ENCODE results near the gene PKIB. TPM values are rescaled to one million over a fixed set of nuclear protein-coding genes. Genes with fewer than 3 reads are reported as not detected.

PKIB gene
- total and polyA plus RNA-seq, 4 donors = 2.5 to 5.1 (median 3.0) TPM

DNA sequence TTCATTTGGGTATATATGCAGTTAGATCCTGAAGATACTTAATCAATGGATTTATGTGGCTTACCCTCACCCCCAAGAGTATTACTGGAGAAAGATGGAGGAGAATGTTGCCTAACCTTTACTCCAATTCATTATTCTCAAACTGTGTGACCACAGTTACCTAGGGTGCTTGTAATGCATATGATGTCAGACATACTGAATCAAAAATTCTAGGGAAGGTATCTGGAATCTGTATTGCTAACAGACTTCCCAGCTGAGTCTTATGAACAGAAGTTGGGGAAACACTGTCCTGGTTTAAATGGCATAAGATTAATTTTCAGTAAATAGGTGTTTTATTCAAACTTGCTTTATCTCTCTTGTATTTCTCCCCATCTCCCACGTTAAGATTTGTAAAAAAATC is 83.9 kb downstream of the PKIB start:
- Histone ChIP-seq H3K4me1 (ENCODE audit: control insufficient read depth in 4 of 4, insufficient read depth in 4 of 4, low read length in 3 of 4) (no peaks in the 10 kb centered on the region), H3K4me3 (ENCODE audit: low read depth in 1 of 3, low read length in 3 of 3) (no peak overlapping the region), H3K36me3 (ENCODE audit: control insufficient read depth in 4 of 4, insufficient read depth in 3 of 4, low read depth in 1 of 4, low read length in 3 of 4) (no peaks in the 10 kb centered on the region), H3K9ac (ENCODE audit: low read depth in 1 of 2, low read length in 2 of 2) (no peak overlapping the region), H3K27me3 (ENCODE audit: control insufficient read depth in 4 of 4, insufficient read depth in 4 of 4, low read length in 3 of 4) (no peaks in the 10 kb centered on the region), H3K9me3 (ENCODE audit: control insufficient read depth in 4 of 4, low read length in 3 of 4) (no peaks in the 10 kb centered on the region), H3K27ac (ENCODE audit: low read depth in 1 of 2, low read length in 2 of 2) (no peak overlapping the region)
- WGBS = 59% methylated on average over 1 of the region's 1 CpG
- no peak for DNase-seq (ENCODE audit: low spot score)
- TF ChIP-seq, protein P1, sequence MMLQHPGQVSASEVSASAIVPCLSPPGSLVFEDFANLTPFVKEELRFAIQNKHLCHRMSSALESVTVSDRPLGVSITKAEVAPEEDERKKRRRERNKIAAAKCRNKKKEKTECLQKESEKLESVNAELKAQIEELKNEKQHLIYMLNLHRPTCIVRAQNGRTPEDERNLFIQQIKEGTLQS (IDR thresholded peaks at IDR 0.05) = no peak
- no peak for TF ChIP-seq GABPA (IDR thresholded peaks at IDR 0.05 in 1 of 2, conservative IDR thresholded peaks at IDR 0.05 in 1 of 2)
- TF ChIP-seq RAD21 (IDR thresholded peaks at IDR 0.05) = no peak
- TF ChIP-seq HNF4G (IDR thresholded peaks at IDR 0.05) = no peak
- no peak for TF ChIP-seq JUND (IDR thresholded peaks at IDR 0.05)
- TF ChIP-seq SP1 (IDR thresholded peaks at IDR 0.05) = no peak
- no peak for TF ChIP-seq RXRA (IDR thresholded peaks at IDR 0.05)
- TF ChIP-seq, protein P2, sequence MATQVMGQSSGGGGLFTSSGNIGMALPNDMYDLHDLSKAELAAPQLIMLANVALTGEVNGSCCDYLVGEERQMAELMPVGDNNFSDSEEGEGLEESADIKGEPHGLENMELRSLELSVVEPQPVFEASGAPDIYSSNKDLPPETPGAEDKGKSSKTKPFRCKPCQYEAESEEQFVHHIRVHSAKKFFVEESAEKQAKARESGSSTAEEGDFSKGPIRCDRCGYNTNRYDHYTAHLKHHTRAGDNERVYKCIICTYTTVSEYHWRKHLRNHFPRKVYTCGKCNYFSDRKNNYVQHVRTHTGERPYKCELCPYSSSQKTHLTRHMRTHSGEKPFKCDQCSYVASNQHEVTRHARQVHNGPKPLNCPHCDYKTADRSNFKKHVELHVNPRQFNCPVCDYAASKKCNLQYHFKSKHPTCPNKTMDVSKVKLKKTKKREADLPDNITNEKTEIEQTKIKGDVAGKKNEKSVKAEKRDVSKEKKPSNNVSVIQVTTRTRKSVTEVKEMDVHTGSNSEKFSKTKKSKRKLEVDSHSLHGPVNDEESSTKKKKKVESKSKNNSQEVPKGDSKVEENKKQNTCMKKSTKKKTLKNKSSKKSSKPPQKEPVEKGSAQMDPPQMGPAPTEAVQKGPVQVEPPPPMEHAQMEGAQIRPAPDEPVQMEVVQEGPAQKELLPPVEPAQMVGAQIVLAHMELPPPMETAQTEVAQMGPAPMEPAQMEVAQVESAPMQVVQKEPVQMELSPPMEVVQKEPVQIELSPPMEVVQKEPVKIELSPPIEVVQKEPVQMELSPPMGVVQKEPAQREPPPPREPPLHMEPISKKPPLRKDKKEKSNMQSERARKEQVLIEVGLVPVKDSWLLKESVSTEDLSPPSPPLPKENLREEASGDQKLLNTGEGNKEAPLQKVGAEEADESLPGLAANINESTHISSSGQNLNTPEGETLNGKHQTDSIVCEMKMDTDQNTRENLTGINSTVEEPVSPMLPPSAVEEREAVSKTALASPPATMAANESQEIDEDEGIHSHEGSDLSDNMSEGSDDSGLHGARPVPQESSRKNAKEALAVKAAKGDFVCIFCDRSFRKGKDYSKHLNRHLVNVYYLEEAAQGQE (IDR thresholded peaks at IDR 0.05) = no peak
- no peak for TF ChIP-seq FOXA1 (IDR thresholded peaks at IDR 0.05)
- TF ChIP-seq, protein P3, sequence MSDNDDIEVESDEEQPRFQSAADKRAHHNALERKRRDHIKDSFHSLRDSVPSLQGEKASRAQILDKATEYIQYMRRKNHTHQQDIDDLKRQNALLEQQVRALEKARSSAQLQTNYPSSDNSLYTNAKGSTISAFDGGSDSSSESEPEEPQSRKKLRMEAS (IDR thresholded peaks at IDR 0.05) = no peak
- TF ChIP-seq HNF4A (conservative IDR thresholded peaks at IDR 0.05) = no peak
- TF ChIP-seq, protein P4, sequence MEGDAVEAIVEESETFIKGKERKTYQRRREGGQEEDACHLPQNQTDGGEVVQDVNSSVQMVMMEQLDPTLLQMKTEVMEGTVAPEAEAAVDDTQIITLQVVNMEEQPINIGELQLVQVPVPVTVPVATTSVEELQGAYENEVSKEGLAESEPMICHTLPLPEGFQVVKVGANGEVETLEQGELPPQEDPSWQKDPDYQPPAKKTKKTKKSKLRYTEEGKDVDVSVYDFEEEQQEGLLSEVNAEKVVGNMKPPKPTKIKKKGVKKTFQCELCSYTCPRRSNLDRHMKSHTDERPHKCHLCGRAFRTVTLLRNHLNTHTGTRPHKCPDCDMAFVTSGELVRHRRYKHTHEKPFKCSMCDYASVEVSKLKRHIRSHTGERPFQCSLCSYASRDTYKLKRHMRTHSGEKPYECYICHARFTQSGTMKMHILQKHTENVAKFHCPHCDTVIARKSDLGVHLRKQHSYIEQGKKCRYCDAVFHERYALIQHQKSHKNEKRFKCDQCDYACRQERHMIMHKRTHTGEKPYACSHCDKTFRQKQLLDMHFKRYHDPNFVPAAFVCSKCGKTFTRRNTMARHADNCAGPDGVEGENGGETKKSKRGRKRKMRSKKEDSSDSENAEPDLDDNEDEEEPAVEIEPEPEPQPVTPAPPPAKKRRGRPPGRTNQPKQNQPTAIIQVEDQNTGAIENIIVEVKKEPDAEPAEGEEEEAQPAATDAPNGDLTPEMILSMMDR (IDR thresholded peaks at IDR 0.05; ENCODE audit: low read depth, low read length, missing input control) = no peak

DNA sequence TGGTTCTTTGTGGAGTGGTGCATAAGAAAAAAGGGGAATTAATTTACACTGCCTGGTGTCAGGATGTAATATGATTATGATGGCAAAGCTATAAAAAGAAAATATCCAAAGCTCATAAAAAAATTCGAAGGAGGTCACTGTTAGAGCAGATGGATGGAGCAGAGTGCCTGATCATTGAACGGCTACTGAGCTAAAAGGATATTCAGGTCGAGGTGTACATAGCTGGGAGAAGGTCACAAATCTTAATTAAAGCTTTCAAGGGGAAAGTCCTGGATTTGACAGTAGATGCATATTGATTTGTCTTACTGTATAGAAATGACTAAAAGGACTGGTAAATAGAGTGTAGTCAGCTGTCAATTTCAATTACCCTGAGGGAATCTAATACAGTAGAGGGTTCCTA is 84.4 kb downstream of the PKIB start:
- no peak overlapping the region for H3K27ac ChIP-seq (ENCODE audit: low read depth in 1 of 2, low read length in 2 of 2)
- TF ChIP-seq, protein P5, sequence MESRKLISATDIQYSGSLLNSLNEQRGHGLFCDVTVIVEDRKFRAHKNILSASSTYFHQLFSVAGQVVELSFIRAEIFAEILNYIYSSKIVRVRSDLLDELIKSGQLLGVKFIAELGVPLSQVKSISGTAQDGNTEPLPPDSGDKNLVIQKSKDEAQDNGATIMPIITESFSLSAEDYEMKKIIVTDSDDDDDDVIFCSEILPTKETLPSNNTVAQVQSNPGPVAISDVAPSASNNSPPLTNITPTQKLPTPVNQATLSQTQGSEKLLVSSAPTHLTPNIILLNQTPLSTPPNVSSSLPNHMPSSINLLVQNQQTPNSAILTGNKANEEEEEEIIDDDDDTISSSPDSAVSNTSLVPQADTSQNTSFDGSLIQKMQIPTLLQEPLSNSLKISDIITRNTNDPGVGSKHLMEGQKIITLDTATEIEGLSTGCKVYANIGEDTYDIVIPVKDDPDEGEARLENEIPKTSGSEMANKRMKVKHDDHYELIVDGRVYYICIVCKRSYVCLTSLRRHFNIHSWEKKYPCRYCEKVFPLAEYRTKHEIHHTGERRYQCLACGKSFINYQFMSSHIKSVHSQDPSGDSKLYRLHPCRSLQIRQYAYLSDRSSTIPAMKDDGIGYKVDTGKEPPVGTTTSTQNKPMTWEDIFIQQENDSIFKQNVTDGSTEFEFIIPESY (IDR thresholded peaks at IDR 0.05) = no peak
- TF ChIP-seq GABPA (IDR thresholded peaks at IDR 0.05 in 1 of 2, conservative IDR thresholded peaks at IDR 0.05 in 1 of 2) = no peak
- TF ChIP-seq FOXA1 (IDR thresholded peaks at IDR 0.05) = no peak
- no peak for TF ChIP-seq FOXA2 (IDR thresholded peaks at IDR 0.05)
- TF ChIP-seq, protein P1 (IDR thresholded peaks at IDR 0.05) = no peak
- no peak for TF ChIP-seq HNF4A (conservative IDR thresholded peaks at IDR 0.05)
- TF ChIP-seq RXRA (IDR thresholded peaks at IDR 0.05) = no peak
- TF ChIP-seq NR2F2 (IDR thresholded peaks at IDR 0.05) = no peak
- no peaks in the 10 kb centered on the region for H3K9me3 ChIP-seq (ENCODE audit: control insufficient read depth in 4 of 4, low read length in 3 of 4)
- 76% methylated on average over 3 of the region's 3 CpGs for WGBS
- H3K36me3 ChIP-seq (ENCODE audit: control insufficient read depth in 4 of 4, insufficient read depth in 3 of 4, low read depth in 1 of 4, low read length in 3 of 4) = no peaks in the 10 kb centered on the region
- H3K4me1 ChIP-seq (ENCODE audit: control insufficient read depth in 4 of 4, insufficient read depth in 4 of 4, low read length in 3 of 4) = no peaks in the 10 kb centered on the region
- no peak overlapping the region for H3K4me3 ChIP-seq (ENCODE audit: low read depth in 1 of 3, low read length in 3 of 3)
- DNase-seq (ENCODE audit: low spot score) = no peak
- H3K9ac ChIP-seq (ENCODE audit: low read depth in 1 of 2, low read length in 2 of 2) = no peak overlapping the region
- H3K27me3 ChIP-seq (ENCODE audit: control insufficient read depth in 4 of 4, insufficient read depth in 4 of 4, low read length in 3 of 4) = no peaks in the 10 kb centered on the region
